NT2/D1 (cell line): Measurements from ENCODE around the gene OPCML.

Source experiments
- DNase-seq: peaks from one replicate; pipeline ENCODE4 v3.0.0-alpha.2; 2011; ENCODE audit warnings: low read depth, low spot score
- H3K27me3 ChIP-seq: 2 replicates; pipeline ENCODE4 v1.6.0; 2011; ENCODE audit warnings: mild to moderate bottlenecking; ENCODE audit not compliant: insufficient read length, insufficient read depth
- H3K36me3 ChIP-seq: 2 replicates; pipeline ENCODE4 v1.6.1; 2011; ENCODE audit warnings: mild to moderate bottlenecking, low read length, mixed read lengths; ENCODE audit not compliant: insufficient read depth, insufficient read length
- H3K4me1 ChIP-seq: 2 replicates; pipeline ENCODE4 v1.5.1; 2011; ENCODE audit not compliant: insufficient read depth, insufficient read length
- H3K4me3 ChIP-seq: 2 replicates; pipeline ENCODE4 v1.5.1; 2011; ENCODE audit warnings: low read depth; ENCODE audit not compliant: insufficient read length
- H3K9ac ChIP-seq: 2 replicates; pipeline ENCODE4 v1.6.0; 2011; ENCODE audit warnings: low read depth; ENCODE audit not compliant: insufficient read length
- H3K9me3 ChIP-seq: 2 replicates; pipeline ENCODE4 v1.5.1; 2011; ENCODE audit warnings: mild to moderate bottlenecking, low read length; ENCODE audit not compliant: insufficient read depth
- SUZ12 ChIP-seq: IDR thresholded peaks from 2 replicates; pipeline ENCODE4 v1.6.1; 2011; ENCODE audit not compliant: insufficient read length, insufficient read depth; ENCODE audit errors: extremely low read depth
- YY1 ChIP-seq: IDR thresholded peaks from 2 replicates; pipeline ENCODE4 v1.6.1; 2011; ENCODE audit not compliant: insufficient read length, insufficient read depth
- ZNF274 ChIP-seq: IDR thresholded peaks from 2 replicates; pipeline ENCODE4 v1.6.1; 2011; ENCODE audit warnings: mild to moderate bottlenecking, low read depth, low read length

Gene OPCML

DNA sequence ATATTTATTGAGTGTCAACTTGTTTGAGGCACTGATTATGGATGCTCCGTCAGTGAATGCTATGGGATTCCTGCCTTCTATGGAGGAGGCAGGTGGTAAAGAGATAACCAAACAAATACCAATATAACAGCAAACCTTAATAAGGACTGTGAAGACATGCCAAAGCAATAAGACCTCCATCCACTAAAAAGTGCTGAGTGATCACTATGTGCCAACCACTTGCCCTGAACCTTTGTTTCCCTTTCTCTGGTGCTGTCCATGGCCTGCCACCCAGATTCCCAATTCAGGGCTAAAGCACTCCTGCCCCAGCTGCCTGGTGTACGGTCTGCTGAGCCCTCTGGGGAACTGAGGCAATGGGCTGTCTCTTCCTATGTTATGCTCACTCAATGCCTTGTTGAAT, 1074.9 kb downstream of the OPCML start:
- H3K36me3 ChIP-seq: no peaks in the 10 kb centered on the region
- H3K9ac ChIP-seq: no peak overlapping the region
- H3K9me3 ChIP-seq: no peaks in the 10 kb centered on the region
- H3K4me3 ChIP-seq: no peak overlapping the region
- no peaks in the 10 kb centered on the region for H3K27me3 ChIP-seq
- H3K4me1 ChIP-seq: no peaks in the 10 kb centered on the region
- no peak for TF ChIP-seq ZNF274
- no peak for TF ChIP-seq YY1
- no peak for TF ChIP-seq SUZ12
- DNase-seq: no peak

DNA sequence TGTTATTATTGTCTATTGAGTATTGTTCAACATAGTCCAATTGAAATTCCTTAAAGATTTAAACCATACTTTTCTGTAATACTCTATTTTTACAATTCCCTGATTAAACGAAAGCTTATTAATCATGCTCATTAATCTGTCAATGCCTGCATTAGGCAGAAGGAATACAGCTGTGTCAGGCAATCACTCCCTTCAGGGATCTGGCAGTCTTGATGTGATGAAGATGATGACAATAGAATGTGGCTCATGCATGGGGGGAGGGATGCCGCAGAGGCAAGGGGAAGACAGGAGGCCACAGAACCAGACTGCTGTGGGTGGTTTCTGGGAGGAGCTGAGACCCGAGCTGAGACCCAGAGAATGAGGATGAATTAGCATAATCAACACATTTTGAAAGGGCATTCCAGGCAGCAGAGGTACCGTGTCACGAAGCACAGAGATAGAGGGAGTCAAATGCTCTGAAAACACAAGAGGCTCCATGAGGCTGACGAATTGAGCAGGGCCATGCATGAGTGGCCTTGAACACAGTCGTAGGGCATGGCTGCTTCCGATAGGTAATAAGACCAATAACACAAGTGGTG, 1075.5 kb downstream of the OPCML start:
- no peaks in the 10 kb centered on the region for H3K27me3 ChIP-seq
- TF ChIP-seq SUZ12 (no peak), ZNF274 (no peak), YY1 (no peak)
- H3K36me3 ChIP-seq: no peaks in the 10 kb centered on the region
- peaks cover 2% of the 10 kb centered on the region for H3K4me1 ChIP-seq
- no peaks in the 10 kb centered on the region for H3K9me3 ChIP-seq
- no peak overlapping the region for H3K4me3 ChIP-seq
- DNase-seq: no peak
- H3K9ac ChIP-seq: no peak overlapping the region

DNA sequence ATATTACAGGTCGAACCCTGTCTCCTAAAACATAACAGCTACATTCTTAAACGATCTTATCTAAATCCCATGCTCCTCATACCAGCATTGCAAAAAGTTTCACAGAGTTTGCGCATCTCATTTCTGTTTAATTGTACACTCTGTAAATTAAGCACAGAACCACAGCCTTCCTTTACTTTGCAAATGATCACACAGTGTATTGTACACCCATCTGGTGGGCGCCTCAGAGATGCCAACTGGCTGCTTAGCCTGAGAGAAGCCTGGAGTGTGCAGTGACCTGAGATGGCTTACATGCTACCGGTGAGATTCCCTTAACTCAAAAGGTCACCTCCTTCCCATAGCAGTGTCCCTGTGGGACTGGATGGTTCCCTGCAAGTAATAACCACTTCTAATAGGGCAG, 1077.3 kb downstream of the OPCML start:
- Histone ChIP-seq H3K4me1 (peaks cover 2% of the 10 kb centered on the region), H3K27me3 (no peaks in the 10 kb centered on the region), H3K9ac (no peak overlapping the region), H3K36me3 (no peaks in the 10 kb centered on the region), H3K9me3 (no peaks in the 10 kb centered on the region), H3K4me3 (no peak overlapping the region)
- no peak for DNase-seq
- TF ChIP-seq YY1: no peak
- TF ChIP-seq ZNF274: no peak
- no peak for TF ChIP-seq SUZ12

DNA sequence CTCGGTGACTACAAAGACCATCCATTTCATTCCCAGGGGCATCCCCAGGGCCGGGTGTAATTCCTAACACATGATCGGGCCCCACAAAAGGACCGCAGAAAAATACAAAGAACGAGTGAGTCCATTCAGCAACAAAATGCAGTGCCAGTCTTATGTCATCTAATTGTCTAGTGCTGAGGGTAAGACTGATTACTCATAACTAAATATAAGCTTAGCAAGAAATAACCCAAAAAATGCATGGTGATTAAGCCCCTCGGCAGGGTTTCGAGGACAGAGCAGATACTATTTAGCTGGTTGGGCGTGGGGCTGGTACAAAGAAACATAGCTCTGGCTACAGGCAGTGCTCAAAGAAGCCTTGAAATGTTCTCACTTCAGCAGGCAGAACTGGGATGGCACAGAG, 1078.9 kb downstream of the OPCML start:
- H3K27me3 ChIP-seq: no peaks in the 10 kb centered on the region
- DNase-seq: no peak
- H3K4me1 ChIP-seq: peaks cover 2% of the 10 kb centered on the region
- no peak for TF ChIP-seq SUZ12
- no peak for TF ChIP-seq YY1
- no peak for TF ChIP-seq ZNF274
- no peaks in the 10 kb centered on the region for H3K9me3 ChIP-seq
- no peak overlapping the region for H3K9ac ChIP-seq
- no peaks in the 10 kb centered on the region for H3K36me3 ChIP-seq
- H3K4me3 ChIP-seq: no peak overlapping the region

DNA sequence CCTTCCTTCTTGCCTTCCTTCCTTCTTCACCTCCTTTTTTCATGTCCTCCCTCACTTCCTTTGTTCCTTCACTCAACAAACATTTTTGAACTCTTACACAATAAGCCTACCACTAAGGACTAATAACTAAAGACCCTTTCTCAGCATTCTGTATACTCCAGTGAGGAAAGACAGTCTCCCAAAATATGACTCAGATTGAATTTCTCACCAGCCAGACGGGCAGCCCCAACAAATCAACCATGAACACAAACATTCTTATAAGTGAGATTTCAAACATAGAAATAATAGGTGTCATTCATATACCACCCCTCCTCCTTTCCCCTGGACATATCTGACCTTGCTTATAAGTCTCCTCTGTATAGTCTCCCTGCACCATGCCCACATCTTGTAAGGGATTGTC, 1079.7 kb downstream of the OPCML start:
- Histone ChIP-seq H3K36me3 (no peaks in the 10 kb centered on the region), H3K4me3 (no peak overlapping the region), H3K9ac (no peak overlapping the region), H3K9me3 (no peaks in the 10 kb centered on the region), H3K27me3 (no peaks in the 10 kb centered on the region), H3K4me1 (peaks cover 2% of the 10 kb centered on the region)
- DNase-seq: no peak
- no peak for TF ChIP-seq ZNF274
- TF ChIP-seq YY1: no peak
- TF ChIP-seq SUZ12: no peak

DNA sequence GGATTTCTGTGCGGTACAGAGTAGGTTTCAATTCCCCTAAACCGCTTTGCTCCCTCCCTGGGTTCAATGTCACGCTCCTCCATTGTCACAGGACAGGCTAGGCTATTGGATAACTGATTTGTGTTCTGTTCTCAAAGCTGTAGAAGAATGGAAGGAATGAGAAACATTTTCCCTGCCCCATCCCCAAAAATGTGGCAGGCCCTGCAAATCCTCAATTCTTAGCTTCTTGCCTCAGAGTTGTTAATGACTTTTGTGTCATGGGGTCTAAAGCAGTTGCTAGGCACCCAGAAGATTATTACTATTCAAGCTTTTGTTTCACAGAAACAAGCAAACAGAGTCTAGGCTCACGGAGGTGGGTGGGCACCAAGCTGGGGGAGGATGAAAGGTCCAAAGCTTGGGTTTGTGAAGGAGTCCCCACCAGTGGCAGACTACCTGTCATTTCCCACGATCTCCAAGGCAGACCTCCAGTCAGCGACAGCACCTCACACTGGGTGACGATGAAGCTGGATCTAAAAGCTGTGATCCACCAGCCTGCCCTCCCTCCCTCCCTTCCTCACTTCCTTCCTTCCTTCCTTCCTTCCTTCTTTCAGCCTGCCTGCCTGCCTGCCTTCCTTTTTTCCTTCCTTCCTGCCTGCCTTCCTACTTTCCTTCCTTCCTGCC, 1080.2 kb downstream of the OPCML start:
- Histone ChIP-seq H3K9ac (no peak overlapping the region), H3K4me3 (no peak overlapping the region), H3K27me3 (no peaks in the 10 kb centered on the region), H3K4me1 (peaks cover 2% of the 10 kb centered on the region), H3K36me3 (no peaks in the 10 kb centered on the region), H3K9me3 (no peaks in the 10 kb centered on the region)
- TF ChIP-seq YY1: no peak
- TF ChIP-seq ZNF274: no peak
- TF ChIP-seq SUZ12: no peak
- peak; percentile 80 for DNase-seq

DNA sequence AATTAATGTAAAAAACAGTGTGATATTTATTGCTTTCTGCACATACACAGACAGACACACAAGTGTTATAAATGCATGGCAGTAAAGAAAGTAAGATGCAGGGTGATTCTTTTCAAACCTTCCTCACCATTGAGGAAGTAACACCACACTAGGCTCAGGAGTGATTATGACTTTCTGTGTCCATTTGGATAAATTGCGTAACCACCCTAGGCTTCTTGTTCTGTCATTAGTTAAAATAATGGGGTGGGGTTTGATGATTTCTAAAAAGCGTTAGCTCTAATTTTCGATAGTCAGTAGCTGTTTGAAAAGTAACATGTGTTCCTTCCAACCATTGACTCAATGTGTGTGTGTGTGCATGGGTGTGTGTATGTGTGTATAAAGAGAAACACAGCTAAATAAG, 1081.7 kb downstream of the OPCML start:
- Histone ChIP-seq H3K4me1 (peaks cover 2% of the 10 kb centered on the region), H3K9ac (no peak overlapping the region), H3K27me3 (no peaks in the 10 kb centered on the region), H3K36me3 (no peaks in the 10 kb centered on the region), H3K9me3 (no peaks in the 10 kb centered on the region), H3K4me3 (no peak overlapping the region)
- no peak for TF ChIP-seq YY1
- no peak for TF ChIP-seq ZNF274
- no peak for TF ChIP-seq SUZ12
- no peak for DNase-seq
